Measurements from ENCODE around the gene TRAF5.

DNA sequence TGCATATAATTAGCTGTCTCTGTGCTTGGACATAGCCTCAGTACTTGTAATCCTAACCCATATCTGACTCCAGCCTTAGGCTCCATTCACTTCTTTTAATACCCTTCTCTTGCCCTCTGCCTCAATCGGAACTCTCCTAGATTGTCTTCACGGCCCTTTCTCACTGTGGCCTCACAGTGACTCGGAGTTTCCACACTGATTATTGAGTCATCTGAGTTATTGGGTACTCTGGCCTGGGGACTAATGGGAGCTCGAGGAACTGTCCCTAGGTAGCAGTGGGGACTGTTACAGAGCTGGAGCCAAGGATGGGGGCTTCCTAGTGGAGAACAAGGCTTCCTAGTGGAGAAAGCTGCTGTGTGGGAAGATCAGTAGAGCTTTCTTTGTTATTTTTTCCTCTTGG lies 17.0 kb downstream of the TRAF5 start:
- TF ChIP-seq TAF1 (IDR thresholded peaks at IDR 0.05; ENCODE audit: borderline replicate concordance, low read depth, low read length) (no peak), POLR2A (IDR thresholded peaks at IDR 0.05; ENCODE audit: low read depth, low read length) (no peak), POLR2AphosphoS5 (IDR thresholded peaks at IDR 0.05; ENCODE audit: low read depth, low read length) (no peak)

All from GM12892 (cell line).